Muscle of back (tissue), 11 donors: ENCODE results near the gene NOXA1. TPM values are rescaled to one million over a fixed set of nuclear protein-coding genes. Genes with fewer than 3 reads are reported as not detected.

Source experiments
- DNase-seq, 3 donors: peaks; one replicate each; pipeline versions ENCODE4 v3.0.0 to v3.0.0-alpha.2; 2013
- polyA plus RNA-seq, 10 donors: library from polyadenylated mRNA; unstranded; fragments of 120-200 nt; gene quantifications; one replicate each; pipeline ENCODE4 v1.2.1, GENCODE V29; 2013; ENCODE audit not compliant: insufficient read length in 10 of 10

The NOXA1 gene
- polyA plus RNA-seq, 10 donors = 1.1 to 2.6 (median 1.9) TPM

- DNase-seq = peak in 1 of 3 donors; percentile 36
These were observed 29.8 kb downstream of the NOXA1 start for GRCh38 chr9:137452761-137453642.

- DNase-seq = peak in 2 of 3 donors; percentile 60 to 76
These were observed 30.5 kb downstream of the NOXA1 start for GRCh38 chr9:137453643-137454081.

DNA sequence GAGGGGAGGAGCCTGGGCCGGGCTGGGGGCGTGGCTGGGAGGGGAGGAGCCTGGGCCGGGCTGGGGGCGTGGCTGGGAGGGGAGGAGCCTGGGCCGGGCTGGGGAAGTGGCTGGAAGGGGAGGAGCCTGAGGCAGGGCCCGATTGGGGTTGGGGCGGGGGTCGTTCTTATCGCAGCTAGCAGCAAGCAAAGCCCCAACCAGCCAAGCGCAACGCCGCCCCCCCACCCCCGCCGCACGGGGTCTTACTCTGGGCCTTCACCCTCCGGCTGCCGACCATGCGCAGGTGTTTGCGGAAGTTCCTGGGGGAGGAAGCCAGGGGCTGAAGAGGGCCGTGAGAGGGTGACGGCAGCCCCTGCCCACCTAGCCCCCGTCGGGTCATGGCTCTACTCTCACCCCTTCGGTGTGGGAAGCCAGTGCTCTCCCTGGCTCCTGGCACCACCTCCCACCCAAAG, 31.0 kb downstream of the NOXA1 start:
- no peak for DNase-seq

DNA sequence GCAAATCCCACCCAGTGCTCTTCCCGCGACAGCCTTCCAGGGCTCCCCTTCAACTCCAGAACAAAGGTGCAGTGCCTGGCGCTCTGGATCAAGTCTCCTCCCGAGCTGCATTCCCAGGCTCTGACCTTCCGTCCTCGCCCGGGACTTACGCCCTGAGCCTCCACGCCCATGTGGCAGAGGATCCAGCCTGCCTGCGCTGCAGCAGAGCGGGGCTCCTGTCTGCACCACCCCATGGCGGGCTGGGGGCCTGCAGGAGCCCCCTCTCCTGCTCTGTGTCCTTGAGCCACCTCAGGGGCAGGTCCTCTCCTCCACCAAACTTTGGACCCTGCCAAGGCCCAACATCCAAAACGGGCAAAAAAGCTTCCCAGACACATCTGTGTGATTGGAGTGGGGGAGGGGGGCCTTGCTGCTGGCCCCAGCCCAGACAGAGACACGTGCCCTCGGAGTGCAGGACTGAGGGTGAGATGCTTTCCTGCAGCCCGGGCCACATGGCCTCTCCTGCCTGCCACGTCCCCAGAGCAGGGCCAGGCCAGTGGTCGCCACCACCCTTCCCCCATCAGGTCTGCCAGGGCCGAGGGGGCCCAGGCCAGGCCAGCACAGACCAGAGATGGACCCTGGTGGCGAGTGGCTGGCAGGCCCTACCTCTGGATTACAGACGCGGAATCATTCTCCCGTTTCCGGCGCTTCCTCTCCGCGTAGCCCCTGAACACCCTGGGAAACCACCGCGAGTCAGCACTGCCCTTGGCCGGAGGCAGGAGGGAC, 31.6 kb downstream of the NOXA1 start:
- peak in 1 of 3 donors; percentile 57 for DNase-seq

DNA sequence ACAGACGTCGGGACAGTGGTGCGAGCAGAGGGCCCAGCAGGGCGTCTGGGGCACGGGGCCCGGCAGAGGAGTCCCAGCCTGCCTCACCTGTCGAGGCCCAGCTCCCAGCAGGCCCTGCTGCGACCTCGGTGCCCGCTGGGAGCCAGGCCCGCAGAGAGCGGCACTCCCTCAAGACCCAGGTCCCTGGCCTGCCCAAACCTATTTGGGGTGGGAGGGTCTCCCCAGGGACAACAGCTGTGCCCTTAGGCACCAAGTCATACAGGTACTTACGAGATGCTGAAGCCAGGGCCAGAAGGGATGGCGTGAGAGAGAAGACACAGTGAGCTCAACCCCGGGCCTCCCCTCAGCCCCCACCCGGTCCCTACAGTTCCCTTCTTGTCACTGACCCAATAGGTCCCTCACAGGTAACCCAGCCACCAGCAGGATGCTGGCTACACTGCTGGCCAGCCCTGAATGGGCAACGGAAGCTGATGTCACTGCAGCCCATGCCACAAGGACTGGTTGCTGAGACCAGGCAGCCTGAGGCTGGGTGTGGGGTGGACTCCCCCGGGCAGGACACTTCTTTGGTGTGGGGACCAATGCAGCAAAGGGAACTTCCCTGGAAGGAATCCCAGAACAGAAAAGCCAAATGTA, 32.3 kb downstream of the NOXA1 start:
- DNase-seq = no peak

- no peak for DNase-seq
These were observed 33.1 kb downstream of the NOXA1 start for GRCh38 chr9:137456061-137456863.

GRCh38 chr9:137456864-137457405, 33.7 kb downstream of the NOXA1 start:
- peak in 1 of 3 donors; percentile 17 for DNase-seq

DNA sequence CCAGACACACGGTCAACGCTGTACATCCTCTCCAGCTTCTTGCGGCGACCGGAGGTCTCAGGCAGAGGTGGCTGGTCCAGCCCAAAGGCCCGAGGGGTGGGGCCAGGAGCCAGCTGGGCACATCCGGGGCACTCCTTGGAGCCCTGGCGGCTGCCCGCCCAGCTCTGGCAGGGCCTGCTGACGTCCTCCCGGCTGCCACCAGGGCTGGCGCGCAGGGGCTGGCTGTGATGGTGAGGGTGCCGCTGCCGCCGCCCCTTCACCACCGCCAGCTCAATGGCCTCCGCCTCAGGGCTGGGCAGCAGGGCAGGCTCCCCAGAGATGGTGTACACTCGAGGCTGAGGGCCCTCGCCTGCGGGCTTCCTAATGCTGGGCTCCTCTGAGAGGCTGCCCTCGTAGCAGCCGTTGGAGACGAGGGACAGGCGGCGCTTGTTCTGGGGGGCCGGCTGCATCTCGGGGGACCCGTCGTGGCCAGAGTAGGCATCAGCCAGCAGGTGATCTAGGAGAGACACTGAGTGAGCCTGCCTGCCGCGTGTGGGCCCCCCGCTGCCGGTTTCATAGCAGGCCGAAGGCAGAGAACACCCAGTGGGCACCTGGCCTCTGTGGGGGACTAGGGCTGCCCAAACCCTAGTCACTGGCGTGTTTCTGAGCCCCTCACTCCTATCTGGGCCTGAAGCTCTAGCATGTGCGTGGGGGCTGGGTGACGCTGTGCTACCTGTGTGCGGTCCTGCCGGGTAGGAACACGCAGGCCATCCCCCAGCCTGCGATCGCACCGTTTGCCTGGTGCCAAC, 34.4 kb downstream of the NOXA1 start:
- peak in 1 of 3 donors; percentile 38 for DNase-seq

DNA sequence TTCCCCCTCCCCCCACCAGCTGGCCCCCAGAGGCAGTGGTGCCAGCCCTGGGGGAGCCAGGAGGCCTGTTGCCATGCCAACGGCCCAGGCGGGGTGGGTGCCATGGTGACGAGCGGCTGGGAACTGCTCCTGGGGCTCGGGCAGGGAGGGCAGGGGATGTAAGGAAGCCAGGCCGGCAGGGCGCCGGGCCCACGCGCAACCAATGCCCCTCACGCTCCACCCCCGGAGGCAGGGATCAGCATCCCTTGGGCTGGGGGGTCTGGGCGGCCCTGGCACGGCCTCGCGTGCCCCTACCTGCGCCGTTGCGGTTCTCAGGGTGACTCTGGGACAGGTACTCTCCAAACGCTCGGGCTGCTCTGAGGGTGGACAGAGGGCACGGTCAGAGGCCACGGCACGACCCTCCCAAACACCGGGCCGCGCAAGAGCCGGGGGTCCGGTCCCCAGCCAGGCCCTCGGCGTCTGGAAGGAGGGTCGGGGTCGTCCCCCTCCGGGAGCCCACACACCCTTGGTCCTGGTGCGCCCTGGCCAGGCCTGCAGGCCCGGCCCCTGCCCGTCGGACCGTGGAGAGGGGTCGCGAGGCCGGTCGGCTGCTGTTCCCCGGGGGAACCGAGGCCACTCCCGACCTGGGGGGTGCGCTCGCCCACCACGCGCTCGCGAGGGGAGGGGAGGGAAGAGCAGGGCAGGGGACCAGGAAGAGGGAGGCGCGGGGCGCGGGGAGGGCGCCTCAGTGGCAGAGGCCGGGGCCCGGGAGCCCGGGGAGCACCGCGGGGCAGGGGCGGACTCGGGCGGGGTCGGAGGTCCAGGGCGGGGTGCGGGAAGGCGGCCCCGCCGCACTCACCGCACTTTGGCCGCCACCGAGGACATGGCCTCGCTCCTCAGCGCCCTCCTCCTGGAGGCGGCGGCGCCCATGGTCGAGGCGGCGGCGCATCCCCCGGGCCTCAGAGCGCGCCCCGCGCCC, 35.3 kb downstream of the NOXA1 start:
- peak in 1 of 3 donors; percentile 56 for DNase-seq

DNA sequence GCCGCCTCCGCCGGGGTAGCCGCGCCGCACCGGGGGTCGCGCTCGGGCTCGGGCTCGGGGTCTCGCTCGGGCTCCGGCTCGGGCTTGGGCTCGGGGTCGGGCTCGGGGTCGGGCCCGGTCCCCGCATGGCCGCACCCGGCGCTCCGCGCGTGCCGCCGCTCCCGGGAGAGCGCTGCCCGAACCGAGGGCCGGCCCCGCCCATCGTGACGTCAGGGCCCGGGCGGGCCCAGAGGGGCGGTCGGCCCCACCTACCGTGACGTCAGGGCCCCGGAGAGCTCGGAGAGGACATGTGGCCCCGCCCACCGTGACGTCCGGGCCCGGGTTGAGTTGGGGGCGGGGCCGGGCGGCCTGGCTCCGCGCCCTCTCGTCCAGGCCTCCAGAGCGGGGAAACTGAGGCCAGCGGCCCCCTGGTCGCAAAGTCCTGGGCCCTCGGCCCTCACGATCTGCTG, 36.0 kb downstream of the NOXA1 start, which contains the start of gene NSMF:
Gene NSMF, minus strand, starts transcription at position 183 of the 449 bp plus-strand sequence. CDS start 232 bp downstream, outside the sequence.
- DNase-seq = peak; percentile 89 to 94 (median 94)

DNA sequence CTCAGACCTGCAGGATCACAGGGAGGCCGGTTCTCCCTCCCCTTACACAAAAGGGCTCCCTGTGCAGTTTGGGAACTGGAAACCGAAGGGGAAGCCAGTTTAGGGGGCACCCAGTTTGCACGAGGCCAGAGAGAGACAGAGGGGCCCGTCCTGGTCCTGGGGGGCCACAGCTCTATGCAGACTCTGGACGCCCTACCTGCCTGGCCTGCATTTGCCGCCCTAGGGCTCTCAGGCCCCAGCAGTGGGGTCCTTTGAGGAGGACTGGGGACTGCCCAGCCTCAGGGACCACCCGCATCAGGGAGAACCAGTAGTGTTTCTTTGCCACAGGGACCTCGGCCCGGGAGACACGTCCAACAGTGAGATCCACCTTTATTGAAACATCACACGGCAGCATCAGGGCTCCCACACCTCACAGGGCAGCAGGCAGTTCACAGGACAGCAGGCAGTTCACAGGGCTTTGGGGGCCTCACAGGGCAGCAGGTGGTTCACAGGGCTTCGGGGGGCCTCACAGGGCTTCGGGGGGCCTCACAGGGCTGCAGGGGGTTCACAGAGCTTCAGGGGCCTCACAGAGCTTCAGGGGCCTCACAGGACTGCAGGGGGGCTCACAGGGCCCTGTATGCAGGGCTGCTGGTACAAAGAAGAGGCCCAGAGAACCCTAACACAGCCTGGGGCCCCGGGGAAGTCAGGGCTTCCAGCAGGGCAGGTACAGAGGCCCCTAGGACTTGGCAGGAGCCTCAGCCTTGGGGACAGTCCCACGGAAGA, 36.6 kb downstream of the NOXA1 start:
- no peak for DNase-seq

- peak in 1 of 3 donors; percentile 13 for DNase-seq
These were observed 37.4 kb downstream of the NOXA1 start for GRCh38 chr9:137460363-137461315.

- DNase-seq = no peak
These were observed 38.1 kb downstream of the NOXA1 start for GRCh38 chr9:137461316-137461662.

DNA sequence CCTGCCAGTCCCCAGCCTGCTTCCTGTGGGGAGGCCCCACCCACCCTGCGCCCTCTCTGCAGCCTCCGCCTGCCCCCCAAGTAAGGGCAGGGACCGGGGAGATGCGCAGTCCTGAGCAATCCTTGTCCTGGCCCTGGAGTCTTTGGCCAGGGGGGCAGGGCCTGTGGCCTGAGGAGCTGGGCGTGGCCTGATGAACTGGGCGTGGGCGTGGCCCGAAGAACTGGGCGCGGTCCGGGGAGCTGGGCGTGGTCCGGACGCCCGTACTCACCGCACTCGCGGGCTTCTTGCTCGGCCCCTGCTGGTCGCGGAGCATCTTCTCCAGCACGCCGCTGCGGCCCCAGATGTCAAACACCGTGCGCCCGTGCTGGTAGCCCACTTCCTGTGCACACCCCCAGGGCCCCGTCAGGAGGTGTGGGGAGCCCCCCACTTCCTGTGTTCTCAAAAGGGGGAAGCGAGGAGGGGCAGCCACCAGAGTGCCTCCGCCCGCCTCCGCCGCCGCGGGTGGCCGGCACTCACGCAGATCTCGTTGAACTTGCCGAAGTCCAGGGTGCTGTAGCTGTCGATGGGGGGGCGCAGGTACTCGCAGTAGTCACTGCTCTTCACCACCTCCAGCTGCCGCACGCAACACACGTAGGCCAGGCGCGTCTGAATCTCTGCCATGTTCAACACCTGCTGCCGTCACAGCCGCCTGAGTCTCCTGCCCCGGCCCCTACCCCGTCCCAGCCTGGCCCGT, 38.6 kb downstream of the NOXA1 start:
- DNase-seq = peak in 1 of 3 donors; percentile 59

DNA sequence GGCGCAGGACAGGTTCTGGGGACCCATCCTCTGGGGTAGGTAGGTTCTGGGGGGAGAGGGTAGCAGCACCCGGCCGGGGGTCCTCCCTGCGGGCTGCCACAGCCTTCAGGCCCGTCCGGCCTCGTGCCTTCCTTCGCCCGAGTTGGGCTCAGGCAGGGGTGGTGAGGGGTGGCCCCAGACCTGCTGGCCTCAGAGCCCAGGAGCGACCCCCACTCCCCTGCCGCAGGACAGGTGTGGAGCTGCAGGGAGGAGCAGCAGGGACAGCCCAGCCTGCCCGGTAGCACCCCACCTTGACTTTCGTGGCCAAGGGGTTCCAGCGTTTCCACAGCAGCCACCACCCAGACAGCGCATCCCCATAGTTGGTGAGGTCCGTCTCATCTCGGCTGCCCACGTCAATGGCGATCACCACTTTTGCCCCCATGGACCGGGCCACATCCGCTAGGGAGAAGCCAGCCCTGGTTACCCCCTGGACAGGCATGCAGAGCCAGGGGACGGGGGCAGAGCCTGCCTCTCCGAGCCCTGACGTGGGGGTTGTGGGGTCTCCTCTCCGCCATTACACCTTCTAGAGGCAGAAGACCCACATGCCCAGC, 39.3 kb downstream of the NOXA1 start:
- DNase-seq = no peak
